GM18861 (cell line): ENCODE results near the gene ZNF213.

ENCODE experiments used
- ATAC-seq: cut with Tn5 transposase; IDR thresholded peaks from one replicate; pipeline ENCODE4 v1.9.1; 2021; ENCODE audit not compliant: unreplicated experiment

The ZNF213 gene

GRCh38 chr16:3145660-3146059 lies 10.8 kb downstream of the ZNF213 start:
- ATAC-seq, result no peak

DNA sequence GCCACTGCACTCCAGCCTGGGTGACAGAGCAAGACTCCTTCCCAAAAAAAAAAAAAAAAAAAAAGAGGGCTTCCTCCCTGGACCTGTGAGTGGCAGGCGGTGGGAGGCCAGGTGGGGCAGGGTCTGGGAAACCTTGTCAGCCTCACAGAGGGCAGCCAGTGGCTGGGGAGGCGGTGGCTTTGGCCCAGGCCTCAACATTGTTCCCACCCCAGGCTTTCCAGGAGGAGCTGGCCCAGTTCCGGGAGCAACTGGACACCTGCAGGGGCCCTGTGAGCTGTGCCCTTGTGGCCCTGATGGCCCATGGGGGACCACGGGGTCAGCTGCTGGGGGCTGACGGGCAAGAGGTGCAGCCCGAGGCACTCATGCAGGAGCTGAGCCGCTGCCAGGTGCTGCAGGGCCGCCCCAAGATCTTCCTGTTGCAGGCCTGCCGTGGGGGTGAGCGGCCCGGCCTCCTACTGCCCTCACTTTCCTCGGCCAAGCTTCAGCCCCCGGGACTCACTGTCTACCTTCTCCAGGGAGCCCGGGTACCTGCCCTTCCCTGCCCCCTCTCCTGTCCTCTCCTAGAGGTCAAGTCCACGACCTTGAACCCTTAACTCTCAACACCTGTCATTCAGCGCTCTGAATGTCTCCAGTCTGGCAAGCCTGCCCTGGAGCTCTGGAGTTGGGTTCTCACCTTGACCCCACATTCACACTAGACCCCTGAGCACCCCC lies 12.4 kb downstream of the ZNF213 start:
- ATAC-seq, result no peak

GRCh38 chr16:3147757-3148104 lies 12.9 kb downstream of the ZNF213 start:
- no peak for ATAC-seq

DNA sequence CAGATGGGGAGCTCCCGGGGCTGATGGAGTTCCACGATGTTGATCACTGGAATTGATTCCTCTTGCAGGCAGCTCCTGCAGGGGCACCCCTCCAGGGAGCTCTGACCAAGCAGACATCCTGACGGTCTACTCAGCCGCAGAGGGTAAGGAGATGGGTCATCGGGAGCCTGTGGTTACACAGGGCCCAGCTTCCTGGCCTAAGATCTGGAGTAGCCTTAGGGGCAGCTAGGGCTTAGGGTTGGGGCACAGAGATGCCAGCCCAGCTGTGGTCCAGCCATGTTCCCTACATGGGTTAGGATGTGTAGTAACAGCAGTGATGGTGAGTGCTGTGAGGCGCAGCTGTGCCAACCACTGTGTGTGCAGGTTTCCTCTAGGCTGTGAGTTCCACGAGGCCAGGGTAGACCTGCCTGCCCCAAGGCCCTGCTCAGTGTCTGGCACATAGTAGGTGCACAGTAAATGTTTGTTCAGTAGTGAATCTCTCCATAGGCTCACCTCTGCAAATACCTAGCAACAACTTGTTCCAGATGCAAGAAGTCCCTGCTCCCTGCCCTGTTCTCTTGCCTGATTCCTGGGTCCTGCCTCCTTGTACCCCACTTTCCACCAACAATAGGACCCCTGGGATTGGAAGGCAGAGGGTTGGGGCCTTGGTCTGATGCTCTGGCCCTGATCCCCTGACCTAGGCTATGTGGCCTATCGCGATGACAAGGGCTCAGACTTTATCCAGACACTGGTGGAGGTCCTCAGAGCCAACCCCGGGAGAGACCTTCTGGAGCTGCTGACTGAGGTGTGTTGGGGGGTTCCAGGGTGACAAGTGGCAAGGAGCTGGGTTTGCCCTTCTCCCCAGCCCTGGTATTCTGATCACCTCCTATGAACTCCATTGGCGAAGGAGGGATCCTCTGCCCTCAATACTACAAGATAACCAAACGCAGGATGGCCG lies 13.7 kb downstream of the ZNF213 start:
- ATAC-seq, result no peak

- no peak for ATAC-seq
These were observed 14.3 kb downstream of the ZNF213 start for GRCh38 chr16:3149193-3149530.

DNA sequence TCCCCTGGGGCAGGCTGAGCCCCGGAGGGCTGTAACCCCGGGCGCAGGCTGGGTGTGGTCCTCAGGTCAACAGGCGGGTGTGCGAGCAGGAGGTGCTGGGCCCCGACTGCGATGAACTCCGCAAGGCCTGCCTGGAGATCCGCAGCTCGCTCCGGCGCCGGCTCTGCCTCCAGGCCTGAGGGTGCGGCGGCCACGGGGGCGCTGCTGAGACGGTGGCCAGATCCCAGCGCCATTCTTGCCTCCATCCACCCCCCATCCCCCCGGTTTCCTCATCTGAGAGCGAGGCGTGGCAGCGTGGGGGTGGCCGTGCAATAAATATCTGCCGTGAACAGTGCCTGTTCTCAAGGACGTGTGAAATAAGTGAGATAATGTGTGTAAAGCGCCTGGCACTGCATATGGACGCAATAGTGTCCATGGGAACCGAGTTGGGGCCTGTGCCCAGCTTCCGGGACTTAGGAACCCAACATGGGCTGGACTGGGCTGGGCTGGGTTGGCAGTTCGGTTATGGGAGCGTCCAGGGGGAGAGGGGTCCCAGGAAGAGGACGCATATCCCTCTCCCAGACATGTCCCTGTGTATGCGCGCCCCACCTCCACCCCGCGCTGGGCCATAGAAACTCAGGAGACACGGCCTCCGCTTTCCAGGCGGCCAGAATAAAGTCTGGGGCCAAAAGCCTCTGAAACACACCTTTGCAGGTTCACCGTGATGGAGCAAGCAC lies 15.0 kb downstream of the ZNF213 start:
- ATAC-seq, result no peak

- peak; percentile 72 for ATAC-seq
These were observed 15.8 kb downstream of the ZNF213 start for GRCh38 chr16:3150346-3151218.

DNA sequence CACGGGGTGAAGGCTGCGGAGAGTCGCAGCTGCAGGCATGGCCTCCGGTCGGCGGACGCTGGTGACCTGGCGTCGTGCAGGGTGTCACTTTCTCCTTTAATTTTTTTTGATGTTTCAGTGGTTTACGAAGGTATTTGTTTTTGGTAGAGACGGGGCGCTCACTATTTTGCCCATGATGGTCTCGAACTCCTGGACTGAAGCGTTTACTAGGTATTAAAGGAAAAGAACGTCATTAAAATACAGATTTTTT lies 17.1 kb downstream of the ZNF213 start:
- no peak for ATAC-seq

DNA sequence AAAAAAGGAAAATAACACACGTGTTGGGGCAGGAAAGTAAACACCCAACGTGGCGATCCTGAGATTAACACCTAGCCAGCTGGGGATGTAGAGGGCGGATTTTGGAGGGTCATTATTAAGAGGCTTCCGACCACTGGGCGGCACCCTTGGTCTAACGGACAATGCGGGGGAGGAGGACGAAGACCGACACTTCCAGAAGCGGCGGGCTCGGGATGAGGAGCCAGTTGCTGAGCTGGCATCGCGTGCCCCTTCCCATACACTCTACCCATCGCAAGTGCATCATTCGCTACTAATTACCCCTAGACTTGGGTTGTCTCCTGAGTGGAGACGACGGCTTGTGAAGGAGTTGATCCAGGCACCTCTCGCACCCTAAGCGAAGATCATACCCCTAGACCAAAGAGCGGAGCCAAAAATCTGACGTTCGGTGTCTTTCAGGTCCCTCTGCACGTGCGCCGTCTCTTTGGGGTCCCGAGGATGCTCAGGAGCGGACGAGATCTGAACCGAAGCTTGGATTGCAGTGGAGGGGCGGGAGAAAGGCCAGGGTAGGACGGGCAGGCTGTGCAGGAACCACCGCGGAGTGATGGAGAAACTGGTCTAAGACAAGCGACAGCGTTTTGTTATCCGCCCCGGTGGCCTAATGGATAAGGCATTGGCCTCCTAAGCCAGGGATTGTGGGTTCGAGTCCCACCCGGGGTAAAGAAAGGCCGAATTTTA lies 17.6 kb downstream of the ZNF213 start:
- ATAC-seq, result no peak

DNA sequence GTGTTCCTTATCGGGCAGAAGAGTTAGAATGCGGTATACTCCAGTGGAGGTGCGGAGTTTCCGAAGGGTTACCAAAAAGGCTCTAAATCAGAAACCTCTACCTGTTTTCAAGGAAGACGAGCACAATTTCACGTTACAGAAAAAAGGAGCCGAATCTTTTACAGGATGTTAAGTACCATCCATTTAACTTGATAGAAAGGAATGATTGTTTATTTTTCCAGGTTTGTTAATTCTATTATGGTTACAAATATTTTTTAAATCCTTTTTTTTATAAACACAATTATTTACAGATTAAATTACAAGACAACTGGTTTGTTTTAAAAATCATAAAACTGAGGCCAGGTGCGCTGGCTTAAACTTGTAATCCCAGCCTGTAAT lies 18.2 kb downstream of the ZNF213 start:
- no peak for ATAC-seq

GRCh38 chr16:3155181-3155580 lies 20.4 kb downstream of the ZNF213 start:
- ATAC-seq, result no peak

DNA sequence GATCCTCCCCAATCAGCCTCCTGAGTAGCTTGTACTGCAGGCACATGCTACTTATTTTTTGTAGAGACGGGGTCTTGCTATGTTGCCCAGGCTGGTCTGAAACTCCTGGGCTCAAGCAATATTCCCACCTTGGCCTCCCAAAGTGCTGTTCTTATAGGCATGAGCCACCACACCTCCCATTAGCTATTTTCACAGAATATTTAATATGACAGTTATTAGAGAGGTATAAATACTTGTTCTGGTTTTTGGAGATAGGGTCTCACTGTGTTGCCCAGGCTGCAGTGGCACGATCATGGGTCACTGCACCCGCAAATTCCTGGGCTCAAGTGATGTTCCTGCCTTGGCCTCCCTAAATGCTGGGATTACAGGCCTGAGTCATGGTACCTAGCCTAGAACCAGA lies 21.1 kb downstream of the ZNF213 start:
- ATAC-seq, result no peak

DNA sequence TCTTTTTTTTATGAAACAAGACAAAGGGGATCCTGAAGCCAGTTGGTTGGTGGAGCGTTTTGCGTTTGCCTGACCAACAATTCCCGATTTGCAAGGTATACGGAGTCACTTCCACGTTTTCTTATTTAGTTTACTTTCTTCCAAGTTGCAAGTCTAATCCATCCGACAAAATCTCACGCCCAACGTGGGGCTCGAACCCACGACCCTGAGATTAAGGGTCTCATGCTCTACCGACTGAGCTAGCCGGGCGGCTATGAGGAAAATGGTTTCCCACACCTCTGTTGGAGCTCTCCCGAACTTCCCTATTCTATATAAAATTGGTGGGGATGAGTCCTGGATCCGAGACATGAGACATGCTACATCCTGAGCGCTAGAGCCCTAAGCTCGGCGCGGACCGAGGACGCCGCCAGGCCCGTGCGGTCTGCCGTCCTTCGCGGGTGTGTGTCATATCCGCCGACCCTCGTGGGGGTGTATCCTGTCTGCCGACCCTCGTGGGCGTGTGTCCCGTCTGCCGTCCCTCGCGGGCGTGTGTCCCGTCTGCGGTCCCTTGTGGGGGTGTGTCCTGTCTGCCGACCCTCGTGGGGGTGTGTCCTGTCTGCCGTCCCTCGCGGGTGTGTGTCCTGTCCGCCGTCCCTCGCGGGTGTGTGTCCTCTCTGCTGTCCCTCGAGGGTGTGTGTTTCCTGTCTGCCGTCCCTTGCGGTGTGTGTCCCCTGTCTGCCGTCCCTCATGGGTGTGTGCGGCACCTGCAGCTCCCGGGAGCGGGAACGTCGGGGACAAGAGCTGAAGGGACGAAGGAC lies 22.6 kb downstream of the ZNF213 start:
- ATAC-seq, result no peak

DNA sequence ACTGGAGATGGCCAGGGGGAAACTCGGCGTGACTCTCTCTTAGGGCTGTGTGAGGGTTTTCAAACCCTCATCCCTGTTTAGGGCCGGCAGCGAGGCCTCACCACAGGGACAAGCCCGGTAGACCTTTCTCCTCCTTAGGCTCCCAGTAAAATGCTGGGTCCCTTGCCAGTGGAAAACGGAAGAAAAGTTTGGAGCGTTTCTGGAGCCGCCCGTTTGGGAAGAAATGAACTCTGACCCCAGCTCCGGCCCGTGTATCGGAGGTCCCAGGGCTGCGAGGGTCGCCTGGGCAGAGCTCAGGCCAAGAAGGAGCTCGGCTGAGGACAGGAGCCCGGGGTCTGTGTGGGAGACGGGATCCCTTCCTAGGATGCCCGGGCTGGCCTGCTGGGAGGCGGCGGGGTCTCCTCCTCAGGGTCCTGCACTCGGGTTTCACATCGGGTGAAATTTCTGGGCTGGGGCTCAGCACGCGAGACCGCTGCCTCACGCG lies 23.2 kb downstream of the ZNF213 start:
- no peak for ATAC-seq

- no peak for ATAC-seq
These were observed 23.9 kb downstream of the ZNF213 start for GRCh38 chr16:3158510-3159314.

DNA sequence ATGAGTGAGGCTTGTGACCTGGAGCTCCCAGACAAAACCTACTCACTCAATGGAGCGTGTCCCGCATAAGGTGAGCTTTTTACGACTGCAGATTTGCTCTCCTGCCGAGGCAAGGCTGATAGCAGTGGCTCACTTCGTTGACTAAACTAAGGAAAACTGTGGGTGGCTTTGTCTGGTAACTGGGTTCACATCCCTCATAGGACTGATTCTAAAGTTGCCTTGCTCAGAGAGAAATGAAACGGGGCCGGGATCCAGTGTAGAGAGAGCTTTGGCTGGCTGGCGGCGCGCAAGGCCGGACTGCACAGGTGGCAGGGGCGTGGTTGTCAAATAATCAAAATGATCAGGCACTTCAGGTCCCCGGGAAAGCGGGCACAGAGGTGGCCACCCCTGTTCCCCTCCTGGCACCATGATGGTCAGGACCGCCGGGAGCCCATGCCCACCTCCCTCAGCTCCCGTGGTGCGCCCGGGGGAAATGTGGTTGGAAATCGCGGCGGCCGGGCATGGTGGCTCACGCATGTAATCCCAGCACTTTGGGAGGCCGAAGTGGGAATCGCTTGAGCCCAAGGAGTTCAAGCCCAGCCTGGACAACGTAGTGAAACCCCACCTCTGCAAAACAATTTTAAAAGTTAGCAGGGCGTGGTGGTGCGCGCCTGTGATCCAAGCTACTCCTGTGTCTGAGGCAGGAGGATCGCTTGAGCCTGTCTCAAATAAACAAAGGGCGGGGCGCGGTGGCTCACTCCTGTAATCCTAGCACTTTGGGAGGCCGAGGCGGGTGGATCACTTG lies 26.6 kb downstream of the ZNF213 start:
- ATAC-seq, result no peak

DNA sequence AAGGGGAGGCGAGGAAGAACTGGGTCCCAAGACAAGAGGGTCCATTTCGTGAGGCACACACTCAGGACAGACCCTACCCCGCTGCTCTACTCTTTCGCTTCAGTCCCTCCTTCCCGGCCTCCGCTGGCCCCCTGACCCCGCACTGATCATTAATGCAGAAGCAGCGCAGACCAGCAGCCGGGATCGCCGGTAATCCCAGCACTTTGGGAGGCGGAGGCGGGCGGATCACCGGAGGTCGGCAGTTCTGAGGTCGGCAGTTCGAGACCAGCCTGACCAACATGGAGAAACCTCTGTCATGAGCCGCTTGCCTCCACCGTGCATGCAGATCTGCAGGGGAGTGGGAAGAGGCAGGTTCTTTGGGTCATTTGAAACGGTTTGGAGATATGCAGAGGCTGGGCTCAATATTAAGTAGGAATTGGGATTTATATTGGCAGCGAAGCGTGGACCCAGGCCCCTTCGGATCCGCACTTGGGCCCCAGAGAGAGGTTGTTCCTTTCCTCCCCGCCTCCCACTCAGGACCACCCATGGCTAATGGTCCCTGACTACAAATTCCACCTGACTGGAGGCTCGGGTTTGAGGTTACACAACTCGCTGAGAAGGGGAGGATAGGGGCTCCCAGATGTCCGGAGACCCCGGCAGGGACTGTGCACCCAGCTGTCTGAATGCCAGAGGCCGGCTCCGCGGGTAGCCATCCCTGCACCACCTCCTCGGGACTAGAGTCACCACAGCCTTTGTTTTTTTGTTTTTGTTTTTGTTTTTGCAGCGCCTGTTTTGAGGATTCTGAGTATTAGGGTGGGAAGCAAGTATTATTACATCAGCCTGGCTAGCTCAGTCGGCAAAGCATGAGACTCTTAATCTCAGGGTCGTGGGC lies 29.5 kb downstream of the ZNF213 start:
- no peak for ATAC-seq
